Hepatocyte (in vitro differentiated cells): ENCODE data around the gene FUCA1. TPM values are rescaled to one million over a fixed set of nuclear protein-coding genes. Genes with fewer than 3 reads are reported as not detected.
"Not testable (repeated sequence)": the region's sequence is repeated elsewhere in the genome, so short reads cannot be mapped to it uniquely, and the experiment has no call there.

Experiments
- DNase-seq: peaks from one replicate; pipeline ENCODE4 v3.0.0-alpha.2; 2016; ENCODE audit warnings: low spot score
- H2AFZ ChIP-seq: fragments of 200-600 bp; sonication (generic); 2 replicates; pipeline ENCODE4 v1.6.0; 2016; ENCODE audit warnings: antibody characterized with exemption, mild to moderate bottlenecking
- H3K27ac ChIP-seq: fragments of 200-600 bp; sonication (generic); 2 replicates; pipeline ENCODE4 v1.5.1; 2016; ENCODE audit warnings: mild to moderate bottlenecking
- H3K27me3 ChIP-seq: fragments of 200-600 bp; sonication (generic); 2 replicates; pipeline ENCODE4 v1.6.1; 2016
- H3K36me3 ChIP-seq: fragments of 200-600 bp; sonication (generic); replicated peaks from 2 replicates; pipeline ENCODE4 v1.5.1; 2016; ENCODE audit warnings: low read depth; ENCODE audit not compliant: insufficient read depth
- H3K4me1 ChIP-seq: fragments of 200-600 bp; sonication (generic); 2 replicates; pipeline ENCODE4 v1.5.1; 2016; ENCODE audit warnings: mild to moderate bottlenecking, moderate library complexity; ENCODE audit not compliant: insufficient read depth
- H3K4me2 ChIP-seq: fragments of 200-600 bp; sonication (generic); 2 replicates; pipeline ENCODE4 v1.6.0; 2016
- H3K4me3 ChIP-seq: fragments of 200-600 bp; sonication (generic); 2 replicates; pipeline ENCODE4 v1.5.1; 2016; ENCODE audit warnings: mild to moderate bottlenecking
- H3K79me2 ChIP-seq: fragments of 200-600 bp; sonication (generic); 2 replicates; pipeline ENCODE4 v1.6.0; 2017; ENCODE audit warnings: mild to moderate bottlenecking
- H3K9me2 ChIP-seq: fragments of 200-600 bp; sonication (generic); replicated peaks from 2 replicates; pipeline ENCODE4 v1.6.0; 2017; ENCODE audit warnings: mild to moderate bottlenecking; ENCODE audit not compliant: insufficient read depth
- H3K9me3 ChIP-seq: fragments of 200-600 bp; sonication (generic); 2 replicates; pipeline ENCODE4 v1.5.1; 2016; ENCODE audit warnings: low read depth, mild to moderate bottlenecking
- H4K20me1 ChIP-seq: fragments of 200-600 bp; sonication (generic); 2 replicates; pipeline ENCODE4 v1.6.0; 2016; ENCODE audit warnings: mild to moderate bottlenecking; ENCODE audit not compliant: insufficient read depth, poor library complexity, severe bottlenecking
- EZH2 ChIP-seq: fragments of 200-600 bp; sonication (generic); IDR thresholded peaks from 2 replicates; pipeline ENCODE4 v1.6.1; 2016; ENCODE audit warnings: antibody characterized with exemption, mild to moderate bottlenecking, borderline replicate concordance
- EZH2phosphoT487 ChIP-seq: fragments of 200-600 bp; sonication (generic); IDR thresholded peaks from one replicate; pipeline ENCODE4 v1.6.1; 2018; ENCODE audit warnings: antibody characterized with exemption, mild to moderate bottlenecking, low read depth, moderate library complexity; ENCODE audit not compliant: unreplicated experiment, severe bottlenecking
- WGBS: methylation state at CpG from one replicate; pipeline ENCODE4 v1.1.6; 2016; ENCODE audit warnings: low lambda C conversion rate; ENCODE audit errors: missing lambda C conversion rate; 5-methylcytosine and 5-hydroxymethylcytosine counted together
- polyA plus RNA-seq: library from polyadenylated mRNA; unstranded; fragments of >200 nt; fragmentation: Nextera tagmentation; extraction: Ambion mirVana; gene quantifications from 2 replicates; pipeline ENCODE4 v1.2.1, GENCODE V29; 2016
- total RNA-seq: library from RNA; depleted of rRNA; stranded (reverse); fragments of >200 nt; gene quantifications from 2 replicates; pipeline ENCODE4 v1.2.3, GENCODE V29; 2014
- TF ChIP-seq, protein P1 (sequence below): fragments of 200-600 bp; sonication (generic); IDR thresholded peaks from 2 replicates; pipeline ENCODE4 v1.5.1; 2016; ENCODE audit warnings: antibody characterized with exemption, mild to moderate bottlenecking; ENCODE audit not compliant: poor library complexity

The FUCA1 gene
- total and polyA plus RNA-seq, 2 experiments from 2014 or later = 59.0 to 74.2 TPM

- Histone ChIP-seq H2AFZ (no peak overlapping the region), H3K4me2 (no peak overlapping the region)
Measured at GRCh38 chr1:23903754-23904153, 35.7 kb upstream of the FUCA1 start.

GRCh38 chr1:23902321-23903278 lies 34.5 kb upstream of the FUCA1 start:
- H3K9me2 ChIP-seq = no peaks in the 10 kb centered on the region
- TF ChIP-seq EZH2 = no peak
- peak; percentile 31 for TF ChIP-seq EZH2phosphoT487
- H3K4me3 ChIP-seq = no peak overlapping the region
- no peaks in the 10 kb centered on the region for H4K20me1 ChIP-seq
- no peak overlapping the region for H3K27ac ChIP-seq
- H3K27me3 ChIP-seq = peaks cover 38% of the 10 kb centered on the region
- no peaks in the 10 kb centered on the region for H3K9me3 ChIP-seq
- no peak overlapping the region for H2AFZ ChIP-seq
- 25% methylated on average over 78 of the region's 92 CpGs for WGBS
- no peaks in the 10 kb centered on the region for H3K36me3 ChIP-seq
- peak; percentile 35 for DNase-seq
- H3K4me1 ChIP-seq = no peaks in the 10 kb centered on the region
- H3K79me2 ChIP-seq = no peaks in the 10 kb centered on the region
- peak overlapping the region; percentile 78 for H3K4me2 ChIP-seq

More at GRCh38 chr1:23903754-23904153, 35.7 kb upstream of the FUCA1 start:
- H3K27me3 ChIP-seq = peaks cover 38% of the 10 kb centered on the region
- H3K36me3 ChIP-seq = no peaks in the 10 kb centered on the region
- TF ChIP-seq EZH2 = no peak
- TF ChIP-seq EZH2phosphoT487 = no peak
- TF ChIP-seq, protein P1, sequence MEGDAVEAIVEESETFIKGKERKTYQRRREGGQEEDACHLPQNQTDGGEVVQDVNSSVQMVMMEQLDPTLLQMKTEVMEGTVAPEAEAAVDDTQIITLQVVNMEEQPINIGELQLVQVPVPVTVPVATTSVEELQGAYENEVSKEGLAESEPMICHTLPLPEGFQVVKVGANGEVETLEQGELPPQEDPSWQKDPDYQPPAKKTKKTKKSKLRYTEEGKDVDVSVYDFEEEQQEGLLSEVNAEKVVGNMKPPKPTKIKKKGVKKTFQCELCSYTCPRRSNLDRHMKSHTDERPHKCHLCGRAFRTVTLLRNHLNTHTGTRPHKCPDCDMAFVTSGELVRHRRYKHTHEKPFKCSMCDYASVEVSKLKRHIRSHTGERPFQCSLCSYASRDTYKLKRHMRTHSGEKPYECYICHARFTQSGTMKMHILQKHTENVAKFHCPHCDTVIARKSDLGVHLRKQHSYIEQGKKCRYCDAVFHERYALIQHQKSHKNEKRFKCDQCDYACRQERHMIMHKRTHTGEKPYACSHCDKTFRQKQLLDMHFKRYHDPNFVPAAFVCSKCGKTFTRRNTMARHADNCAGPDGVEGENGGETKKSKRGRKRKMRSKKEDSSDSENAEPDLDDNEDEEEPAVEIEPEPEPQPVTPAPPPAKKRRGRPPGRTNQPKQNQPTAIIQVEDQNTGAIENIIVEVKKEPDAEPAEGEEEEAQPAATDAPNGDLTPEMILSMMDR = no peak
- no peaks in the 10 kb centered on the region for H3K9me3 ChIP-seq
- H3K9me2 ChIP-seq = no peaks in the 10 kb centered on the region
- no peaks in the 10 kb centered on the region for H4K20me1 ChIP-seq
- no peak for DNase-seq
- no peaks in the 10 kb centered on the region for H3K4me1 ChIP-seq
- no peak overlapping the region for H3K4me3 ChIP-seq
- 70% methylated on average over 6 of the region's 6 CpGs for WGBS
- H3K79me2 ChIP-seq = no peaks in the 10 kb centered on the region
- no peak overlapping the region for H3K27ac ChIP-seq

GRCh38 chr1:23900017-23900416 lies 31.9 kb upstream of the FUCA1 start:
- not testable (repeated sequence) for H4K20me1 ChIP-seq, H2AFZ ChIP-seq, H3K79me2 ChIP-seq, H3K9me3 ChIP-seq, H3K4me3 ChIP-seq, H3K9me2 ChIP-seq, H3K36me3 ChIP-seq, DNase-seq, H3K4me1 ChIP-seq, H3K4me2 ChIP-seq, H3K27ac ChIP-seq
- WGBS = 76% methylated on average over 8 of the region's 8 CpGs
- H3K27me3 ChIP-seq = peaks cover 37% of the 10 kb centered on the region

DNA sequence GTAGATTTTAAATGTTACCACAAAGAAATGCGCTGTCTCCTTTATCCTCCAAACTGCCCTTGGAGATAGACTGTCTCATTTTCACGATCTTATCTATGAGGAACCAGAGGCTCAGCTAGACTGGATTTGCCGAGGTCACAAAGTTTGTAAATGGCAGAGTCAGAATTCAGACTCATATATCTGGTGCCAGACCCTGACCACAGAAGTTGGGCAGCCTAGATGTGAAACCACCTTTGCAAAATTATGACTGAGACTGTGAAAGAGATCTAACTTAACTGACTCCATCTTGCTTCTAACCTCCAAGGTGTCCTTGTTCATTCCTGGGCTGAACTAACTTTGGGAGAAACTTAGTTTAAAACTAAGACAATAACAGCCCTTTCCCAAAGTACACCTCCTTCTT lies 31.0 kb upstream of the FUCA1 start:
- Histone ChIP-seq H3K4me3 (no peak overlapping the region), H3K79me2 (no peaks in the 10 kb centered on the region), H3K4me2 (no peak overlapping the region), H2AFZ (no peak overlapping the region), H3K27me3 (peaks cover 28% of the 10 kb centered on the region), H3K9me2 (no peaks in the 10 kb centered on the region), H4K20me1 (no peaks in the 10 kb centered on the region), H3K4me1 (no peaks in the 10 kb centered on the region), H3K9me3 (no peaks in the 10 kb centered on the region), H3K36me3 (no peaks in the 10 kb centered on the region), H3K27ac (no peak overlapping the region)
- WGBS = 88% methylated on average over 3 of the region's 3 CpGs
- no peak for DNase-seq
- TF ChIP-seq, protein P1 = no peak
- no peak for TF ChIP-seq EZH2
- no peak for TF ChIP-seq EZH2phosphoT487
